Measurements from ENCODE around the gene RRP12. TPM values are rescaled to one million over a fixed set of nuclear protein-coding genes. Genes with fewer than 3 reads are reported as not detected.

Gene RRP12
- polyA plus RNA-seq, 1 of the 3 experiments (the other 2 are of a cell fraction): 46.4 TPM

GRCh38 chr10:97373456-97373855 is 27.7 kb downstream of the RRP12 start (continued):
- no peak for TF ChIP-seq FOSL2 (IDR thresholded peaks at IDR 0.05; ENCODE audit: borderline replicate concordance, low read depth)

- H3K4me2 ChIP-seq: no peak overlapping the region
- WGBS (ENCODE audit: low lambda C conversion rate): 100% methylated on average over 4 of the region's 7 CpGs
- CTCF ChIA-PET: interaction anchor here (1.4 kb wide), 1 partner anchor 94 kb away, joined by 7 read pairs; no protein-coding TSS in a partner anchor
- POLR2A ChIA-PET: interaction anchor here (0.5 kb wide), 1 partner anchor 12 kb away, joined by 5 read pairs; no protein-coding TSS in a partner anchor
- H3K27me3 ChIP-seq (ENCODE audit: insufficient read depth): no peaks in the 10 kb centered on the region
- H3K9me2 ChIP-seq: no peaks in the 10 kb centered on the region
- no peak overlapping the region for H3K4me3 ChIP-seq (ENCODE audit: low read depth in 2 of 2, low read length in 1 of 2)
- H3F3A ChIP-seq (replicated peaks; ENCODE audit: insufficient read depth): no peaks in the 10 kb centered on the region
- H3K79me2 ChIP-seq (ENCODE audit: insufficient read depth): no peaks in the 10 kb centered on the region
- H3K36me3 ChIP-seq (replicated peaks in 1 of 2; ENCODE audit: control insufficient read depth in 1 of 2, insufficient read depth in 2 of 2, low read length in 1 of 2): peaks cover 3 to 55% of the 10 kb centered on the region in 2 experiments
- no peak overlapping the region for H3K27ac ChIP-seq (ENCODE audit: low read depth in 2 of 2, low read length in 1 of 2)
- H3K9ac ChIP-seq: no peak overlapping the region
- no peaks in the 10 kb centered on the region for H3K4me1 ChIP-seq (ENCODE audit: control insufficient read depth in 1 of 2, insufficient read depth in 2 of 2, low read depth in 1 of 2, low read length in 1 of 2)
- no peak overlapping the region for H2AFZ ChIP-seq (ENCODE audit: low read depth)
- H3K9me3 ChIP-seq: no peaks in the 10 kb centered on the region
- no peak for DNase-seq
- no peaks in the 10 kb centered on the region for H4K20me1 ChIP-seq (ENCODE audit: insufficient read depth)
- TF ChIP-seq TCF12 (IDR thresholded peaks at IDR 0.05) (no peak), MEF2A (IDR thresholded peaks at IDR 0.05; ENCODE audit: borderline replicate concordance, low read depth) (no peak), POLR2AphosphoS5 (IDR thresholded peaks at IDR 0.05; ENCODE audit: low read depth, low read length) (no peak)
Measured at GRCh38 chr10:97372233-97372875, 28.8 kb downstream of the RRP12 start.

- H4K20me1 ChIP-seq (ENCODE audit: insufficient read depth): no peaks in the 10 kb centered on the region
- POLR2A ChIA-PET: no interaction called here
- no peaks in the 10 kb centered on the region for H3F3A ChIP-seq (replicated peaks; ENCODE audit: insufficient read depth)
- H3K9me2 ChIP-seq: no peaks in the 10 kb centered on the region
- no peaks in the 10 kb centered on the region for H3K79me2 ChIP-seq (ENCODE audit: insufficient read depth)
- no peak overlapping the region for H3K4me2 ChIP-seq
- TF ChIP-seq RFX5 (IDR thresholded peaks at IDR 0.05; ENCODE audit: low read length): no peak
- TF ChIP-seq YY1 (IDR thresholded peaks at IDR 0.05; ENCODE audit: low read depth): no peak
- TF ChIP-seq PBX3 (IDR thresholded peaks at IDR 0.05): no peak
- TF ChIP-seq NRF1 (IDR thresholded peaks at IDR 0.05; ENCODE audit: low read depth, low read length): no peak
- no peak for TF ChIP-seq RXRA (IDR thresholded peaks at IDR 0.05; ENCODE audit: borderline replicate concordance, low read depth)
- no peak for TF ChIP-seq ZBTB33 (IDR thresholded peaks at IDR 0.05; ENCODE audit: borderline replicate concordance, low read depth)
- no peak for TF ChIP-seq CHD2 (IDR thresholded peaks at IDR 0.05; ENCODE audit: low read length, partially characterized antibody)
- TF ChIP-seq EP300 (IDR thresholded peaks at IDR 0.05; ENCODE audit: borderline replicate concordance in 1 of 2, low read depth in 1 of 2, low read length in 1 of 2): no peak
- TF ChIP-seq IRF3 (IDR thresholded peaks at IDR 0.05; ENCODE audit: low read depth, low read length): no peak
- TF ChIP-seq JUND (IDR thresholded peaks at IDR 0.05): no peak
- no peak for TF ChIP-seq USF1 (IDR thresholded peaks at IDR 0.05; ENCODE audit: borderline replicate concordance, low read depth)
- CTCF ChIA-PET: interaction anchor here (1.4 kb wide), 1 partner anchor 94 kb away, joined by 7 read pairs; no protein-coding TSS in a partner anchor
- 96% methylated on average over 5 of the region's 7 CpGs for WGBS (ENCODE audit: low lambda C conversion rate)
- no peaks in the 10 kb centered on the region for H3K27me3 ChIP-seq (ENCODE audit: insufficient read depth)
- H3K27ac ChIP-seq (ENCODE audit: low read depth in 2 of 2, low read length in 1 of 2): no peak overlapping the region
- no peaks in the 10 kb centered on the region for H3K9me3 ChIP-seq
- DNase-seq: no peak
- no peak overlapping the region for H3K9ac ChIP-seq
- no peak overlapping the region for H2AFZ ChIP-seq (ENCODE audit: low read depth)
- H3K4me3 ChIP-seq (ENCODE audit: low read depth in 2 of 2, low read length in 1 of 2): no peak overlapping the region
- H3K4me1 ChIP-seq (ENCODE audit: control insufficient read depth in 1 of 2, insufficient read depth in 2 of 2, low read depth in 1 of 2, low read length in 1 of 2): no peaks in the 10 kb centered on the region
- H3K36me3 ChIP-seq (replicated peaks in 1 of 2; ENCODE audit: control insufficient read depth in 1 of 2, insufficient read depth in 2 of 2, low read length in 1 of 2): peaks cover 3 to 60% of the 10 kb centered on the region in 2 experiments
Measured at GRCh38 chr10:97371696-97372095, 29.4 kb downstream of the RRP12 start.
